Measurements from ENCODE around the gene CHDH.

Gene CHDH

GRCh38 chr3:53775834-53776251, 70.4 kb downstream of the CHDH start:
- Histone ChIP-seq H2AFZ (ENCODE audit: low read length) (no peak overlapping the region), H3K4me3 (ENCODE audit: low read length in 2 of 2) (no peak overlapping the region), H3K9me3 (replicated peaks in 1 of 2; ENCODE audit: control insufficient read depth in 2 of 2, insufficient read depth in 1 of 2, low read depth in 1 of 2, low read length in 2 of 2) (peaks cover 0 to 2% of the 10 kb centered on the region in 2 donors), H3K23ac (ENCODE audit: low read depth, low read length, poor library complexity) (no peak overlapping the region), H3K4me2 (ENCODE audit: insufficient read depth, low read length, poor library complexity, severe bottlenecking) (no peak overlapping the region), H3K9ac (ENCODE audit: low read depth, low read length, poor library complexity) (no peak overlapping the region), H3K27me3 (ENCODE audit: control insufficient read depth in 3 of 3, insufficient read depth in 3 of 3, low read depth in 1 of 3, low read length in 3 of 3) (no peaks in the 10 kb centered on the region), H2BK120ac (ENCODE audit: low read depth, low read length) (no peak overlapping the region), H2AK5ac (ENCODE audit: low read depth, low read length) (no peak overlapping the region), H3K4ac (ENCODE audit: low read length) (no peak overlapping the region), H3K18ac (ENCODE audit: low read length) (no peak overlapping the region), H3K4me1 (ENCODE audit: control insufficient read depth in 2 of 2, insufficient read depth in 1 of 2, low read depth in 1 of 2, low read length in 2 of 2) (peaks cover 3 to 10% of the 10 kb centered on the region in 2 donors), H3K79me1 (ENCODE audit: low read depth, low read length) (no peaks in the 10 kb centered on the region), H2BK15ac (ENCODE audit: low read length) (no peak overlapping the region), H2BK5ac (ENCODE audit: low read length) (no peak overlapping the region), H3K36me3 (replicated peaks in 1 of 2; ENCODE audit: control insufficient read depth in 2 of 2, insufficient read depth in 2 of 2, low read length in 2 of 2) (no peaks in the 10 kb centered on the region), H4K91ac (ENCODE audit: low read depth, low read length, poor library complexity) (no peak overlapping the region), H4K8ac (ENCODE audit: low read depth, low read length) (no peak overlapping the region), H3K14ac (ENCODE audit: low read length) (no peak overlapping the region), H3K27ac (replicated peaks; ENCODE audit: low read length) (no peak overlapping the region), H2BK12ac (ENCODE audit: low read length) (no peak overlapping the region)
- no peak for DNase-seq (ENCODE audit: low spot score)
- no CpG with 5 or more reads among the region's 5 CpGs for WGBS, 2 donors (ENCODE audit: extremely low coverage in 2 of 2, insufficient read length in 2 of 2, insufficient replicate concordance in 1 of 2)

GRCh38 chr3:53775018-53775417, 71.2 kb downstream of the CHDH start:
- H3K79me1 ChIP-seq (ENCODE audit: low read depth, low read length) = no peaks in the 10 kb centered on the region
- H4K8ac ChIP-seq (ENCODE audit: low read depth, low read length) = no peak overlapping the region
- H3K4me1 ChIP-seq (ENCODE audit: control insufficient read depth in 2 of 2, insufficient read depth in 1 of 2, low read depth in 1 of 2, low read length in 2 of 2) = peaks cover 3 to 10% of the 10 kb centered on the region in 2 donors
- H2BK12ac ChIP-seq (ENCODE audit: low read length) = no peak overlapping the region
- H3K9ac ChIP-seq (ENCODE audit: low read depth, low read length, poor library complexity) = no peak overlapping the region
- whole genome bisulfite sequencing, 2 donors (ENCODE audit: extremely low coverage in 2 of 2, insufficient read length in 2 of 2, insufficient replicate concordance in 1 of 2) = no CpG with 5 or more reads among the region's 5 CpGs
- no peak overlapping the region for H3K14ac ChIP-seq (ENCODE audit: low read length)
- no peak overlapping the region for H3K18ac ChIP-seq (ENCODE audit: low read length)
- H3K27me3 ChIP-seq (ENCODE audit: control insufficient read depth in 3 of 3, insufficient read depth in 3 of 3, low read depth in 1 of 3, low read length in 3 of 3) = no peaks in the 10 kb centered on the region
- H2BK5ac ChIP-seq (ENCODE audit: low read length) = no peak overlapping the region
- no peak overlapping the region for H3K27ac ChIP-seq (replicated peaks; ENCODE audit: low read length)
- H2AK5ac ChIP-seq (ENCODE audit: low read depth, low read length) = no peak overlapping the region
- no peak for DNase-seq (ENCODE audit: low spot score)
- H2BK120ac ChIP-seq (ENCODE audit: low read depth, low read length) = no peak overlapping the region
- no peak overlapping the region for H4K91ac ChIP-seq (ENCODE audit: low read depth, low read length, poor library complexity)
- no peaks in the 10 kb centered on the region for H3K36me3 ChIP-seq (replicated peaks in 1 of 2; ENCODE audit: control insufficient read depth in 2 of 2, insufficient read depth in 2 of 2, low read length in 2 of 2)
- no peak overlapping the region for H3K4ac ChIP-seq (ENCODE audit: low read length)
- no peaks in the 10 kb centered on the region for H3K9me3 ChIP-seq (replicated peaks in 1 of 2; ENCODE audit: control insufficient read depth in 2 of 2, insufficient read depth in 1 of 2, low read depth in 1 of 2, low read length in 2 of 2)
- no peak overlapping the region for H2AFZ ChIP-seq (ENCODE audit: low read length)
- H3K4me2 ChIP-seq (ENCODE audit: insufficient read depth, low read length, poor library complexity, severe bottlenecking) = no peak overlapping the region
- no peak overlapping the region for H2BK15ac ChIP-seq (ENCODE audit: low read length)
- H3K23ac ChIP-seq (ENCODE audit: low read depth, low read length, poor library complexity) = no peak overlapping the region
- no peak overlapping the region for H3K4me3 ChIP-seq (ENCODE audit: low read length in 2 of 2)

GRCh38 chr3:53774414-53774813, 71.8 kb downstream of the CHDH start:
- H2AK5ac ChIP-seq (ENCODE audit: low read depth, low read length) = no peak overlapping the region
- H3K9me3 ChIP-seq (replicated peaks in 1 of 2; ENCODE audit: control insufficient read depth in 2 of 2, insufficient read depth in 1 of 2, low read depth in 1 of 2, low read length in 2 of 2) = no peaks in the 10 kb centered on the region
- no peak overlapping the region for H3K18ac ChIP-seq (ENCODE audit: low read length)
- peaks cover 3 to 13% of the 10 kb centered on the region in 2 donors for H3K4me1 ChIP-seq (ENCODE audit: control insufficient read depth in 2 of 2, insufficient read depth in 1 of 2, low read depth in 1 of 2, low read length in 2 of 2)
- H2BK15ac ChIP-seq (ENCODE audit: low read length) = no peak overlapping the region
- no CpG with 5 or more reads among the region's 8 CpGs for WGBS, 2 donors (ENCODE audit: extremely low coverage in 2 of 2, insufficient read length in 2 of 2, insufficient replicate concordance in 1 of 2)
- H3K14ac ChIP-seq (ENCODE audit: low read length) = peak overlapping the region; percentile 11
- no peak overlapping the region for H2AFZ ChIP-seq (ENCODE audit: low read length)
- no peak overlapping the region for H3K23ac ChIP-seq (ENCODE audit: low read depth, low read length, poor library complexity)
- H3K9ac ChIP-seq (ENCODE audit: low read depth, low read length, poor library complexity) = no peak overlapping the region
- no peaks in the 10 kb centered on the region for H3K27me3 ChIP-seq (ENCODE audit: control insufficient read depth in 3 of 3, insufficient read depth in 3 of 3, low read depth in 1 of 3, low read length in 3 of 3)
- DNase-seq (ENCODE audit: low spot score) = no peak
- H3K79me1 ChIP-seq (ENCODE audit: low read depth, low read length) = no peaks in the 10 kb centered on the region
- no peak overlapping the region for H3K4me3 ChIP-seq (ENCODE audit: low read length in 2 of 2)
- no peaks in the 10 kb centered on the region for H3K36me3 ChIP-seq (replicated peaks in 1 of 2; ENCODE audit: control insufficient read depth in 2 of 2, insufficient read depth in 2 of 2, low read length in 2 of 2)
- no peak overlapping the region for H3K4ac ChIP-seq (ENCODE audit: low read length)
- H4K91ac ChIP-seq (ENCODE audit: low read depth, low read length, poor library complexity) = no peak overlapping the region
- H4K8ac ChIP-seq (ENCODE audit: low read depth, low read length) = no peak overlapping the region
- H2BK12ac ChIP-seq (ENCODE audit: low read length) = no peak overlapping the region
- no peak overlapping the region for H3K4me2 ChIP-seq (ENCODE audit: insufficient read depth, low read length, poor library complexity, severe bottlenecking)
- no peak overlapping the region for H2BK120ac ChIP-seq (ENCODE audit: low read depth, low read length)
- H3K27ac ChIP-seq (replicated peaks; ENCODE audit: low read length) = no peak overlapping the region
- H2BK5ac ChIP-seq (ENCODE audit: low read length) = no peak overlapping the region

GRCh38 chr3:53773611-53774368, 72.4 kb downstream of the CHDH start:
- no CpG with 5 or more reads among the region's 10 CpGs for WGBS, 2 donors (ENCODE audit: extremely low coverage in 2 of 2, insufficient read length in 2 of 2, insufficient replicate concordance in 1 of 2)
- Histone ChIP-seq H3K4me3 (ENCODE audit: low read length in 2 of 2) (peak overlapping the region in 1 of 2 donors; percentile 0), H2BK5ac (ENCODE audit: low read length) (no peak overlapping the region)

More at GRCh38 chr3:53773611-53774368, 72.4 kb downstream of the CHDH start:
- H2BK15ac ChIP-seq (ENCODE audit: low read length) = no peak overlapping the region
- no peak overlapping the region for H2AK5ac ChIP-seq (ENCODE audit: low read depth, low read length)
- no peak overlapping the region for H4K91ac ChIP-seq (ENCODE audit: low read depth, low read length, poor library complexity)
- no peak overlapping the region for H2AFZ ChIP-seq (ENCODE audit: low read length)
- H4K8ac ChIP-seq (ENCODE audit: low read depth, low read length) = no peak overlapping the region
- peak overlapping the region; percentile 11 for H3K14ac ChIP-seq (ENCODE audit: low read length)
- H3K79me1 ChIP-seq (ENCODE audit: low read depth, low read length) = no peaks in the 10 kb centered on the region
- no peak overlapping the region for H3K4me2 ChIP-seq (ENCODE audit: insufficient read depth, low read length, poor library complexity, severe bottlenecking)
- no peak overlapping the region for H3K9ac ChIP-seq (ENCODE audit: low read depth, low read length, poor library complexity)
- no peaks in the 10 kb centered on the region for H3K27me3 ChIP-seq (ENCODE audit: control insufficient read depth in 3 of 3, insufficient read depth in 3 of 3, low read depth in 1 of 3, low read length in 3 of 3)
- H3K23ac ChIP-seq (ENCODE audit: low read depth, low read length, poor library complexity) = no peak overlapping the region
- no peaks in the 10 kb centered on the region for H3K36me3 ChIP-seq (replicated peaks in 1 of 2; ENCODE audit: control insufficient read depth in 2 of 2, insufficient read depth in 2 of 2, low read length in 2 of 2)
- H3K27ac ChIP-seq (replicated peaks; ENCODE audit: low read length) = no peak overlapping the region
- no peaks in the 10 kb centered on the region for H3K9me3 ChIP-seq (replicated peaks in 1 of 2; ENCODE audit: control insufficient read depth in 2 of 2, insufficient read depth in 1 of 2, low read depth in 1 of 2, low read length in 2 of 2)
- peaks cover 3 to 16% of the 10 kb centered on the region in 2 donors for H3K4me1 ChIP-seq (ENCODE audit: control insufficient read depth in 2 of 2, insufficient read depth in 1 of 2, low read depth in 1 of 2, low read length in 2 of 2)
- no peak for DNase-seq (ENCODE audit: low spot score)
- no peak overlapping the region for H2BK12ac ChIP-seq (ENCODE audit: low read length)
- H3K4ac ChIP-seq (ENCODE audit: low read length) = no peak overlapping the region
- no peak overlapping the region for H2BK120ac ChIP-seq (ENCODE audit: low read depth, low read length)
- H3K18ac ChIP-seq (ENCODE audit: low read length) = no peak overlapping the region
